HCT116 (cell line): ENCODE data around the gene BICD1.

Experiments
- CTCF ChIP-seq, 3 experiments: fragments of 200-600 bp in 1 of 3; sonication (generic) in 1 of 3; IDR thresholded peaks in 2 of 3; conservative IDR thresholded peaks in 1 of 3; 2 replicates each; pipeline ENCODE4 v1.5.1; 2012 to 2017; ENCODE audit warnings: low read depth in 2 of 3, low read length in 2 of 3, antibody characterized with exemption in 1 of 3, borderline replicate concordance in 1 of 3, control low read depth in 1 of 3, mild to moderate bottlenecking in 1 of 3, mixed read lengths in 1 of 3, mixed run types in 1 of 3, moderate library complexity in 1 of 3; ENCODE audit not compliant: insufficient read depth in 1 of 3
- EZH2 ChIP-seq: fragments of 200-600 bp; sonication (generic); IDR thresholded peaks from 2 replicates; pipeline ENCODE4 v1.6.1; 2017; ENCODE audit warnings: antibody characterized with exemption, mixed run types
- JUND ChIP-seq: IDR thresholded peaks from 2 replicates; pipeline ENCODE4 v1.6.1; 2012
- MAX ChIP-seq: IDR thresholded peaks from 2 replicates; pipeline ENCODE4 v1.6.1; 2012
- POLR2A ChIP-seq: IDR thresholded peaks from 2 replicates; pipeline ENCODE4 v1.7.0; 2011; ENCODE audit warnings: borderline replicate concordance; ENCODE audit not compliant: insufficient read depth, insufficient read length; ENCODE audit errors: extremely low read depth
- POLR2AphosphoS5 ChIP-seq: IDR thresholded peaks from 2 replicates; pipeline ENCODE4 v1.6.1; 2011; ENCODE audit warnings: mild to moderate bottlenecking, low read depth, low read length, moderate library complexity
- RAD21 ChIP-seq: IDR thresholded peaks from 2 replicates; pipeline ENCODE4 v1.6.1; 2012; ENCODE audit warnings: low read depth, mild to moderate bottlenecking

GRCh38 chr12:32159381-32159780 is 52.7 kb downstream of the BICD1 start:
- TF ChIP-seq EZH2 (no peak), POLR2A (no peak), CTCF (IDR thresholded peaks at IDR 0.05 in 2 of 3, conservative IDR thresholded peaks at IDR 0.05 in 1 of 3; ENCODE audit: borderline replicate concordance in 1 of 3, insufficient read depth in 1 of 3, low read depth in 2 of 3, low read length in 2 of 3) (no peak), RAD21 (no peak), POLR2AphosphoS5 (no peak), JUND (no peak), MAX (no peak)
